Subcutaneous abdominal adipose tissue (tissue), 5 donors: ENCODE results near the gene HCST.

Experiments used
- H3K27ac ChIP-seq: one replicate; pipeline ENCODE4 v1.7.0; 2013; ENCODE audit warnings: low read depth, mild to moderate bottlenecking, inconsistent platforms, low read length, moderate library complexity
- H3K27me3 ChIP-seq, 5 donors: one replicate each; pipeline ENCODE4 v1.7.0; 2013; ENCODE audit warnings: low read length in 5 of 5, inconsistent platforms in 1 of 5; ENCODE audit not compliant: control insufficient read depth in 5 of 5, insufficient read depth in 4 of 5
- H3K36me3 ChIP-seq, 5 donors: one replicate each; pipeline ENCODE4 v1.7.0; 2013; ENCODE audit warnings: low read length in 5 of 5; ENCODE audit not compliant: control insufficient read depth in 5 of 5, insufficient read depth in 5 of 5
- H3K4me1 ChIP-seq, 5 donors: one replicate each; pipeline ENCODE4 v1.7.0; 2013; ENCODE audit warnings: low read length in 5 of 5, mild to moderate bottlenecking in 3 of 5, moderate library complexity in 1 of 5; ENCODE audit not compliant: control insufficient read depth in 5 of 5, insufficient read depth in 5 of 5
- H3K4me3 ChIP-seq, 5 donors: one replicate each; pipeline ENCODE4 v1.7.0; 2013; ENCODE audit warnings: low read length in 5 of 5, low read depth in 1 of 5
- H3K9ac ChIP-seq, 5 donors: one replicate each; pipeline ENCODE4 v1.7.0; 2013; ENCODE audit warnings: low read length in 5 of 5, mild to moderate bottlenecking in 4 of 5, moderate library complexity in 3 of 5
- H3K9me3 ChIP-seq, 5 donors: one replicate each; pipeline ENCODE4 v1.7.0; 2013; ENCODE audit warnings: low read length in 5 of 5; ENCODE audit not compliant: control insufficient read depth in 5 of 5
- donor health status: healthy.
- donor health status: healthy.
- donor health status: healthy.
- donor health status: healthy.
- donor health status: healthy.

HCST gene

DNA sequence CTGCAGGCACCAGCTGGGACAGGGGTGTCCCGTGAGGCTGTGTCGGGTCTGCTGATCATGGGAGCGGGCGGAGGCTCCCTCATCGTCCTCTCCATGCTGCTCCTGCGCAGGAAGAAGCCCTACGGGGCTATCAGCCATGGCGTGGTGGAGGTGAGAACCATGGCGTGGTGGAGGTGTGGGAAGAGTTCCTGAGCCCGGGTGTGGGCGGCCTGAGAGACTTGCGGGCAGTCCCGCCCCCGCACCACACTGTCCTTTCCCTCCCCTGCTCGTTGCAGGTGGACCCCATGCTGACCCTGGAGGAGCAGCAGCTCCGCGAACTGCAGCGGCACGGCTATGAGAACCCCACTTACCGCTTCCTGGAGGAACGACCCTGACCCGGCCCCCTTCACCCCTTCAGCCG is 23.3 kb upstream of the HCST start:
- Histone ChIP-seq H3K36me3 (no peaks in the 10 kb centered on the region), H3K4me3 (no peak overlapping the region), H3K4me1 (peaks cover 0 to 3% (median 0%) of the 10 kb centered on the region in 5 donors), H3K9me3 (no peaks in the 10 kb centered on the region), H3K27me3 (peaks cover 0 to 9% (median 0%) of the 10 kb centered on the region in 5 donors), H3K27ac (no peak overlapping the region), H3K9ac (no peak overlapping the region)

DNA sequence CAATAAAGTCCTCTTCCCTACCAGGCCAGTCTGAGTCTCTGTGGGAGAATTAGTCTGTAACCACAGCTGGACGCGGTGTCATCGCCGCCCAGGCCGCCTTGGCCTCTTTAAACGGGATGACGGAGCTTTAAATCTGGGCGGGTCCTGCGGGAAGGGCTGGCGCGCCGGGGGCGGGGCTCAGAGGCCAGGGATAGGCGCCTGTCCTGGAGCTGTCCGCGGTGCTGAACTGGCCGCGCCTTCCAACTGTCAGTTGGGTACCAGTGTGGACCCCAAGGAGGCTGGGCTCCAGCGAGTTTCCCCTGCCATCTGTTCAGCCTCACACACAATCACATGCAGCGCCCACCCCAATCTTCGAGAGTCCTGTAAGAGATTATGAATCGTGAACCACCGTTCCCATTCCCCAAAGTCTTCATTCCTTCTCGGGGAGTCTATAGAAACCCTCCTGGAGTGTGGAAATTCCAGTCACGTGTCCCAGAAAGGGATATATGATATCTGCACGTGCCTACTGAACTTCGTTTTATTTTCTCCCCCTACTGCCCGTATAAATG is 22.5 kb upstream of the HCST start:
- Histone ChIP-seq H3K4me1 (peaks cover 0 to 3% (median 0%) of the 10 kb centered on the region in 5 donors), H3K27me3 (peaks cover 0 to 9% (median 0%) of the 10 kb centered on the region in 5 donors), H3K4me3 (no peak overlapping the region)

DNA sequence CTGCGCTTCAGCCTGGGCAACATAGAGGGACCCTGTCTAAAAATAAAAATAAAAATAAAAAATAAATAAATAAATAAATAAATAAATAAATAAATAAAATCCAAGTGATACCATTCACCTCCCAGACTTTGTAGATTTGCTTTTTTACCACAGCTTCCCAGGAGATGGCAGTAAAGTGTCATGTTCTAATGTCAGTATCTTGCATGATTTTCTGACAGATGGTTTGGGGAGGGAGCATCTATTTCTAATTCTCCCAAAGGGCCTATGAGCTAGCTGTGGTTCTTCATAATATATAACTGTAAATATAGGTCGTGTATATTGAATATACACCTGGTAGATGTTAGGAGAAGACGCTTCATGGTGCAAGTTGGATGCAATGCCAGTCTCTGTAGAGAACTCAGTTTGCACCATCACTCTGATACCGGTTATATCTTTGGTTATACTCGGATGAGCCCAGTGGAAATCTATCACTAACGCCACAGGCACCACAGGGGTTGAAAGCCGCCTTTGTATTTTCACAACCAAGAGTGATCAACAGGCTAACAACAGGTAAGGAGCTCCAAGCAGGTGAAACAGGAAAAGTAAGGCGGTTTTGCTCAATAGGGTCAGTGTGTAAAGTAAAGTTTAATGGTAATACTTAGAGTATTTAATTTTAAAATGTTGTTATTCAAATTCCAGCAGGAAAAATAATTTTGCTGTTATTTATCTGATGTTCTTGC is 20.1 kb upstream of the HCST start:
- H3K27ac ChIP-seq = no peak overlapping the region
- peaks cover 0 to 5% (median 4%) of the 10 kb centered on the region in 5 donors for H3K36me3 ChIP-seq
- H3K9me3 ChIP-seq = no peaks in the 10 kb centered on the region
- H3K9ac ChIP-seq = no peak overlapping the region
- peaks cover 0 to 9% (median 0%) of the 10 kb centered on the region in 5 donors for H3K27me3 ChIP-seq
- no peak overlapping the region for H3K4me3 ChIP-seq
- peaks cover 0 to 3% (median 0%) of the 10 kb centered on the region in 5 donors for H3K4me1 ChIP-seq

More for the DNA sequence above, 22.5 kb upstream of the HCST start:
- Histone ChIP-seq H3K36me3 (no peaks in the 10 kb centered on the region), H3K27ac (no peak overlapping the region), H3K9me3 (no peaks in the 10 kb centered on the region), H3K9ac (no peak overlapping the region)

DNA sequence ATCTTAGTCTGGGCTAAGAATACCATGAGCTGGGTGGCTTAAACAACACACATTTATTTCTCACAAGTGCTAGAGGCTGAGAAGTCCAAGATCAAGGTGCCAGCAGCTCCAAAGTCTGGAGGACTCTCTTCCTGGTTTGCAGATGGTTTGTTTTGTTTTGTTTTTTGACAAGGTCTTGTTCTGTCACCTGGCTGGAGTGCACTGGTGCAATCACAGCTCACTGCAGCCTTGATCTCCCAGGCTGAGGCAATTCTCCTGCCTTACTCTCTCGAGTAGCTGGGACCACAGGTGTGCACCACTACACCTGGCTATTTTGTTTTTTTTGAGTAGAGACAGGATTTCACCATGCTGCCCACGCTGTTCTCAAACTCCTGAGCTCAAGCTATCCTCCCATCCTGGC is 18.4 kb upstream of the HCST start:
- Histone ChIP-seq H3K27me3 (peaks cover 0 to 2% (median 0%) of the 10 kb centered on the region in 5 donors), H3K9me3 (no peaks in the 10 kb centered on the region), H3K36me3 (peaks cover 0 to 20% (median 16%) of the 10 kb centered on the region in 5 donors), H3K27ac (no peak overlapping the region), H3K4me1 (peaks cover 0 to 3% (median 0%) of the 10 kb centered on the region in 5 donors), H3K4me3 (no peak overlapping the region), H3K9ac (no peak overlapping the region)

DNA sequence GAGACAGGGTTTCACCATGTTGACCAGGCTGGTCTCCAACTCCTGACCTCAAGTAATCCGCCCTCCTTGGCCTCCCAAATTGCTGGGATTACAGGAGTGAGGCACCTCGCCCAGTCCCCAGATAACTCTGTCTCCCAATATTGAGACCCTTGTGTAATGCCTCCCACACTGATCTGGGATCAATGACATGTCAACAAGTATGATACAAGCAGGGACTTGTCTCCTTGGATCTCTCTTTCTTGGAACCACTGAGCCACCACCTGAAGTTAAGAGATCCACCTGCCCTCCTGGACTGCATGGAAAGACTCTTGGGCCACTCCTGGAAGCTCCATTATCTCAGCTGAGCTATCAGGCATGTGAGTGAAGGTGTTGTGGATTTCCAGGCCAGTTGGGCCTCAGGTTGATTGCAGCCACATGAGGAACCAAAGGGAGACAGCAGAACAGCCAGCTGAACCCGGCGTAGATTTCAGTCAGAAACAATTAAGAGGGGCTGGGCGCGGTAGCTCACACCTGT is 17.0 kb upstream of the HCST start:
- no peak overlapping the region for H3K4me3 ChIP-seq
- no peaks in the 10 kb centered on the region for H3K9me3 ChIP-seq
- peaks cover 0 to 34% (median 29%) of the 10 kb centered on the region in 5 donors for H3K36me3 ChIP-seq
- no peaks in the 10 kb centered on the region for H3K4me1 ChIP-seq
- no peak overlapping the region for H3K9ac ChIP-seq
- no peak overlapping the region for H3K27ac ChIP-seq
- no peaks in the 10 kb centered on the region for H3K27me3 ChIP-seq

DNA sequence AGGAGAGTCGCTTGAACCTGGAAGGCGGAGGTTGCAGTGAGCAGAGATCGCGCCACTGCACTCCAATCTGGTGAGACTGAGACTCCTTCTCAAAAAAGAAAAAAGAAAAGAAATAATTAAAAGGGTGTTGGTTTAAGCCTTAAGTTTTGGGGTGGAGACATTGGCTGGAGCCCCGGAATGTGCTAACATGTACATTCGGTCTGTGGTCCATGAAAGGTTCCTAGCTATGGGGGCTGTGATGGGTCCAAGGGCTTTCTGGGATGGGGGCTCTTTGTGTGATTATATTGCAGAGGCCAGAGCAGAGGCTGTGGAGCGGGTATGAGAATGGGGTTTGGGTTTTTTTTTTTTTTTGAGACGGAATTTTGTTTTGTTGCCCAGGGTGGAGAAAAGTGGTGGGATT is 16.4 kb upstream of the HCST start:
- no peaks in the 10 kb centered on the region for H3K9me3 ChIP-seq
- no peak overlapping the region for H3K4me3 ChIP-seq
- no peak overlapping the region for H3K9ac ChIP-seq
- peaks cover 1 to 40% (median 36%) of the 10 kb centered on the region in 5 donors for H3K36me3 ChIP-seq
- H3K4me1 ChIP-seq = no peaks in the 10 kb centered on the region
- H3K27me3 ChIP-seq = no peaks in the 10 kb centered on the region
- H3K27ac ChIP-seq = no peak overlapping the region

DNA sequence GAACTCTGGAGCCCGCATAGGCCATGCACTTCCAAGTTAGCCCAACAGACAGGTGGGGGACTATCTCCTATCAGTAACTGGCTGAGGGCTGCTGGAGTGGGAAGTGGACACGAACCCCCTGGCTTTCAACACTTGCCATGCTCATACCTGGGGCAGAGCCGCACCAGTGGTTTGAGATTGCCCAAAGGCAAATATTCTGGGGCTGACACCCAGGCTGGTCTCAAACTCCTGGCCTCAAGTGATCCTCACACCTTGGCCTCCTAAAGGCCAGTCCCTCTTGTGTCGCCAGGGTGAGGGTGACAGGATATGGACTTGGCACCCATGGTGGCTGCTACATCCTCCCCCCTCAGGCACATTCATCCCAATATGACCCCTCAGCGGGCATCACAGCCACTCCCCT is 15.1 kb upstream of the HCST start:
- Histone ChIP-seq H3K9me3 (no peaks in the 10 kb centered on the region), H3K4me3 (no peak overlapping the region), H3K27ac (no peak overlapping the region), H3K4me1 (no peaks in the 10 kb centered on the region), H3K9ac (no peak overlapping the region), H3K27me3 (no peaks in the 10 kb centered on the region), H3K36me3 (peaks cover 4 to 50% (median 38%) of the 10 kb centered on the region in 5 donors)

DNA sequence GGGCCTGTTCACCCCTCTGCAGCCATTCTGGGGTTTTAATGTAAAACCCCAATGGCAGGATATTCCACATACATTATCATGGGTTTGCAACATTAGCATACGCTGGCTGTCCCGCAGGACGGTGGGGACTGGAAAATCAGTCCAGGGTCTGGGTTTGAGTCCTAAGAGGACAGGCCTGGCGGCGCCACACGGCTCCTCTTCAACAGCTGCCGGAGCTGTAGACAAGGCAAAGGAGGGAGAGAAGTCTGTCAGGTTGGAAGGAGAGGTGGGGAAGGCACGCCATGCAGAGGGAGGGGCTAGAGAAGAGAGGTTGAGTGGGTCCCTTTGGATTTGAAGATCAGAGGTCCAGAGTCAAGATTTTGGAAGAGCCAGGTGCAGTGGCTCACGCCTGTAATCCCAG is 13.9 kb upstream of the HCST start:
- Histone ChIP-seq H3K27ac (no peak overlapping the region), H3K36me3 (peaks cover 7 to 61% (median 49%) of the 10 kb centered on the region in 5 donors), H3K4me1 (no peaks in the 10 kb centered on the region), H3K9ac (no peak overlapping the region), H3K9me3 (no peaks in the 10 kb centered on the region), H3K4me3 (no peak overlapping the region), H3K27me3 (no peaks in the 10 kb centered on the region)

DNA sequence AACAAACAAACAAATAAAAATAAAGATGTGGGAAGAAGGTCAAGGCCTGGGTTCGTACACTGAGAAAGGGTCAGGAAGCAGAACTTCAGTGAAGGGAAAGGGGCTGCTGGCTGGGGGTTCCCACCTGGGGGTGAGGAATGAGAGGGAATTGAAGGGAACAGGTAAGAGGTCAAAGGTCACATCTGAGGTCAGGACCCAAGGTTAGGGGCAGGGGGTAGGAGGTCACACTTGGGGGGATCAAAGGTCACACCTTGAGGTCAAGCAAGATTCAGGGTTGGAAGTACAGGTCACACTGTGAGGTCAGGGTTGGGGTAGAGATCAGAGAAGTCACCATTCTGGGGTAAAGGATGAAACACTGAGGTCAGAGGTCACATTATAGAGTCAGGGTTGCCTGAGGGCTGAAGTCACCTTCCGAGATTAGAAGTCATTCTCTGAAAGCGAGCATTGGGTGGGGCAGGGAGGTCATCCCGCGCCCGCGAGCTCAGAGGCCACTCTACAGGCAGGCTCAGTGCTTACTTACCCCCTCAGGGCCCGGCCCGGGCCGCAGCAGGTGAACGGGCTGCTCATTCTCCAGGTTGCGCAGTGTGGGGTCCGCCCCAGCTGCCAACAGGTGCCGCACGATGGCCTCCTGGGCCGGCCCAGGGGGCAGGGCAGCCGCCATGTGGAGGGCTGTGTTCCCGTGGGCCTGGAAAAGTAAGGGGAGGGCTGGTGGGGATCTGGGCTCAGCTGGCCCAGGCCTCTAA is 12.8 kb upstream of the HCST start:
- Histone ChIP-seq H3K9me3 (no peaks in the 10 kb centered on the region), H3K9ac (no peak overlapping the region), H3K36me3 (peaks cover 7 to 72% (median 54%) of the 10 kb centered on the region in 5 donors), H3K4me1 (no peaks in the 10 kb centered on the region), H3K27ac (no peak overlapping the region), H3K4me3 (no peak overlapping the region), H3K27me3 (no peaks in the 10 kb centered on the region)
